K562 (cell line): ENCODE data around the gene PLCL2. TPM values are rescaled to one million over a fixed set of nuclear protein-coding genes. Genes with fewer than 3 reads are reported as not detected.

Experiments used
- ATAC-seq: fragments of 200-7000 bp; cut with Tn5 transposase; 3 replicates; pipeline ENCODE4 v1.9.1; 2020; ENCODE audit warnings: moderate library complexity
- BruUV-seq: library from RNA; stranded (reverse); fragments of 400-500 nt; replicated peaks from 2 replicates; lab custom pipeline; 2021; lab: Mats Ljungman, UMichigan
- CTCF ChIA-PET: fragments of 300-600 bp; formaldehyde crosslinking; extraction: SDS; loops from one replicate; lab custom pipeline; 2021; ENCODE audit warnings: low intra/inter-chr PET ratio; lab: Yijun Ruan, JAX
- POLR2A ChIA-PET: fragments of 300-600, 350-650 bp; sonication (Branson Sonifier 250); formaldehyde crosslinking; extraction: SDS; loops from one replicate; lab custom pipeline; 2021; ENCODE audit warnings: antibody characterized with exemption, inconsistent platforms; lab: Yijun Ruan, JAX
- DNase-seq, 4 experiments: peaks; one replicate each; pipeline versions ENCODE4 v3.0.0 to v3.0.0-alpha.2; 2011 to 2018; ENCODE audit warnings: low spot score in 3 of 4, mixed read lengths in 3 of 4; ENCODE audit errors: extremely low read depth in 1 of 4
- FAIRE-seq: peaks from 2 replicates; lab custom pipeline; 2011; peaks lifted over from hg19 to GRCh38; lab: Jason Lieb, UNC
- H2AFZ ChIP-seq: 2 replicates; pipeline ENCODE4 v1.6.0; 2011; ENCODE audit warnings: low read depth, low read length, control low read depth, inconsistent platforms
- H3K27ac ChIP-seq: fragments of 200-600 bp; 3 replicates; pipeline ENCODE4 v1.8.0; 2011; ENCODE audit warnings: low read depth, mild to moderate bottlenecking, control low read depth, inconsistent platforms, low read length, moderate library complexity, mixed read lengths; ENCODE audit errors: extremely low read depth
- H3K27me3 ChIP-seq, 2 experiments: fragments of 300-600 bp in 1 of 2; 2 replicates in 1 of 2; 3 replicates in 1 of 2; pipeline versions ENCODE4 v1.6.0 to v1.8.0; 2011; ENCODE audit warnings: inconsistent platforms in 2 of 2, low read length in 2 of 2, mild to moderate bottlenecking in 1 of 2, mixed read lengths in 1 of 2, moderate library complexity in 1 of 2; ENCODE audit not compliant: control insufficient read depth in 2 of 2, insufficient read depth in 2 of 2
- H3K36me3 ChIP-seq: fragments of 300-600 bp; 3 replicates; pipeline ENCODE4 v1.8.0; 2011; ENCODE audit warnings: mild to moderate bottlenecking, low read length, inconsistent platforms; ENCODE audit not compliant: control insufficient read depth, insufficient read depth
- H3K4me1 ChIP-seq, 2 experiments: fragments of 200-600 bp in 1 of 2; replicated peaks in 1 of 2; 2 replicates in 1 of 2; 3 replicates in 1 of 2; pipeline versions ENCODE4 v1.5.1 to v1.8.0; 2011; ENCODE audit warnings: inconsistent platforms in 2 of 2, low read length in 2 of 2, mild to moderate bottlenecking in 1 of 2, mixed read lengths in 1 of 2, moderate library complexity in 1 of 2; ENCODE audit not compliant: control insufficient read depth in 2 of 2, insufficient read depth in 2 of 2
- H3K4me2 ChIP-seq: 2 replicates; pipeline ENCODE4 v1.6.1; 2011; ENCODE audit warnings: low read length, control low read depth, inconsistent platforms, mixed read lengths; ENCODE audit not compliant: insufficient read depth
- H3K4me3 ChIP-seq: fragments of 200-600 bp; sonication (generic), shearing (Covaris generic); 2 replicates; pipeline ENCODE4 v1.5.1; 2016; ENCODE audit warnings: control low read depth, inconsistent platforms
- H3K79me2 ChIP-seq: fragments of 200-600 bp; 3 replicates; pipeline ENCODE4 v1.8.0; 2011; ENCODE audit warnings: low read length, inconsistent platforms; ENCODE audit not compliant: control insufficient read depth, insufficient read depth
- H3K9ac ChIP-seq, 2 experiments: 2 replicates each; pipeline versions ENCODE4 v1.6.0 to v1.6.1; 2011; ENCODE audit warnings: low read depth in 2 of 2, low read length in 2 of 2, control low read depth in 1 of 2, inconsistent platforms in 1 of 2, mild to moderate bottlenecking in 1 of 2, mixed read lengths in 1 of 2; ENCODE audit not compliant: insufficient read depth in 1 of 2
- H3K9me1 ChIP-seq: one replicate; pipeline ENCODE4 v1.6.0; 2011; ENCODE audit warnings: inconsistent platforms, mild to moderate bottlenecking, low read length, moderate library complexity; ENCODE audit not compliant: control insufficient read depth, insufficient read depth
- H3K9me3 ChIP-seq: replicated peaks from 2 replicates; pipeline ENCODE4 v1.5.1; 2011; ENCODE audit warnings: low read depth, low read length, inconsistent platforms; ENCODE audit not compliant: control insufficient read depth, insufficient read depth
- H4K20me1 ChIP-seq: replicated peaks from 2 replicates; pipeline ENCODE4 v1.6.1; 2011; ENCODE audit warnings: low read length, inconsistent platforms, mixed read lengths; ENCODE audit not compliant: control insufficient read depth, insufficient read depth
- ATF1 ChIP-seq, 2 experiments: fragments of 450-650 bp in 1 of 2; IDR thresholded peaks; 2 replicates each; pipeline ENCODE4 v1.6.1; 2016; ENCODE audit warnings: missing compliant biosample characterization in 1 of 2, missing genetic modification characterization in 1 of 2
- ATF2 ChIP-seq: sonication (generic); formaldehyde crosslinking; IDR thresholded peaks from 2 replicates; pipeline ENCODE4 v1.8.1; 2022; ENCODE audit warnings: missing genetic modification reagents
- ESRRA ChIP-seq: fragments of 450-650 bp; IDR thresholded peaks from 2 replicates; pipeline ENCODE4 v1.6.1; 2014; ENCODE audit warnings: low read depth, mild to moderate bottlenecking, moderate library complexity, borderline replicate concordance
- GTF2B ChIP-seq: IDR thresholded peaks from 2 replicates; pipeline ENCODE4 v1.6.1; 2011; ENCODE audit not compliant: insufficient read length; ENCODE audit errors: extremely low read depth
- HDGF ChIP-seq: fragments of 450-650 bp; IDR thresholded peaks from 2 replicates; pipeline ENCODE4 v1.6.1; 2016
- KDM2B ChIP-seq: fragments of 250-450 bp; sonication (Bioruptor Pico); IDR thresholded peaks from 2 replicates; pipeline ENCODE4 v1.8.0; 2021; ENCODE audit warnings: mild to moderate bottlenecking, moderate library complexity
- PHB ChIP-seq: fragments of 250-450 bp; sonication (Bioruptor Pico); IDR thresholded peaks from 2 replicates; pipeline ENCODE4 v1.5.0; 2021
- PHTF2 ChIP-seq: fragments of 250-450 bp; sonication (Bioruptor Pico); IDR thresholded peaks from 2 replicates; pipeline ENCODE4 v1.5.0; 2021; ENCODE audit warnings: mild to moderate bottlenecking
- SIX5 ChIP-seq, 2 experiments: IDR thresholded peaks; 2 replicates each; pipeline ENCODE4 v1.6.1; 2011; ENCODE audit warnings: low read length in 2 of 2, borderline replicate concordance in 1 of 2, low read depth in 1 of 2, mild to moderate bottlenecking in 1 of 2, moderate library complexity in 1 of 2; ENCODE audit not compliant: insufficient read depth in 1 of 2
- TAF15 ChIP-seq: fragments of 200-400 bp; formaldehyde crosslinking; IDR thresholded peaks from 2 replicates; pipeline ENCODE4 v1.6.1; 2017; ENCODE audit warnings: mild to moderate bottlenecking, low read depth, low read length, moderate library complexity
- ZKSCAN8 ChIP-seq: fragments of 200-800 bp; sonication (Bioruptor generic); IDR thresholded peaks from 2 replicates; pipeline ENCODE4 v1.6.1; 2016; ENCODE audit warnings: missing genetic modification characterization, missing compliant biosample characterization
- WGBS: fragments of 100-300 bp; shearing (Covaris generic); methylation state at CpG from one replicate; pipeline ENCODE4 v1.1.6; 2016; ENCODE audit warnings: low coverage, mixed read lengths; ENCODE audit not compliant: insufficient coverage; ENCODE audit errors: missing lambda C conversion rate; 5-methylcytosine and 5-hydroxymethylcytosine counted together
- in situ Hi-C: fragments of 300-500 bp; cut with MboI; formaldehyde crosslinking; loops from 4 replicates; pipeline ENCODE4 v1.15.0; 2018; ENCODE audit warnings: inconsistent platforms, mixed read lengths
- intact Hi-C: fragments of 100-400 bp; cut with micrococcal nuclease; formaldehyde crosslinking; loops from 2 replicates; pipeline ENCODE4 v1.14.2; 2022
- polyA plus RNA-seq, 8 experiments: library from polyadenylated mRNA; depleted of rRNA in 4 of 8; stranded (reverse) in 5 of 8; unstranded in 3 of 8; fragments of >200 nt; fragmentation: Nextera tagmentation in 2 of 8; fragmentation: Illumina TruSeq in 1 of 8; extraction: Ambion mirVana in 2 of 8; extraction: Trizol in 1 of 8; gene quantifications; 2 replicates each; pipeline versions ENCODE4 v1.2.1 to v1.2.3, GENCODE V29; 2011 to 2014; ENCODE audit warnings: inconsistent platforms in 1 of 8, missing spikeins in 1 of 8
- total RNA-seq, 7 experiments: library from RNA; depleted of rRNA in 6 of 7; stranded (reverse); fragments of >200 nt in 6 of 7; fragmentation: Illumina TruSeq in 2 of 7; extraction: Trizol in 2 of 7; gene quantifications; 2 replicates each; pipeline versions ENCODE4 v1.2.1 to v1.2.3, GENCODE V29; 2011 to 2021; ENCODE audit warnings: low replicate concordance in 1 of 7
- TF ChIP-seq, protein P1 (sequence below): sonication (generic); formaldehyde crosslinking; IDR thresholded peaks from 2 replicates; pipeline ENCODE4 v1.8.1; 2023; ENCODE audit warnings: mild to moderate bottlenecking, missing genetic modification reagents

PLCL2 gene
- total and polyA plus RNA-seq, 9 of the 15 experiments (the other 6 are each of a cell fraction or from before 2014, with no cell fraction given), result 0.03 to 0.18 (median 0.11) TPM; not detected in 2

DNA sequence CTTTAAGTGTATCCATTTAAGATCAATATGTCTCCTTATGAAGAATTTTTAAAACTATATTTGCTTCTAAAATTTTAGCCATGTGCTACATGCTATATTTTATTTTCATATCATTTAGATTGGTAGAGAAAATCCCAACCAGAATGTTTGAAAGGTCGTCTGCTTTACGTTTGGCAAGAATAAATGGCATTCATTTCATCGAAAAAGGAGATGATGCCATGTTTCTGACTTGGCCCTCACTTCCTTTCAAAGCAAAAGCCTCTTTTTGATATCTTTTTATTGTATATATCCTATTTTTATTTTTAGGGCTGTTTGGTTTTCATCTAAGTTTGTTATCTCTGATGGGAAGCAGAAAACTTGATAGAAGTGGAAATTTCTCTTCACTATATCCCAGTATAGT lies 176.2 kb downstream of the PLCL2 start:
- ChIA-PET CTCF (no interaction called here), POLR2A (interaction anchor here (0.6 kb wide), 1 partner anchor 14 kb away, joined by 3 read pairs; no protein-coding TSS in a partner anchor)
- H3K4me3 ChIP-seq, result no peak overlapping the region
- FAIRE-seq, result no peak
- H2AFZ ChIP-seq, result no peak overlapping the region
- H3K4me2 ChIP-seq, result no peak overlapping the region
- ATAC-seq, result no peak
- no peaks in the 10 kb centered on the region for H3K9me1 ChIP-seq
- H4K20me1 ChIP-seq, result no peaks in the 10 kb centered on the region
- no peaks in the 10 kb centered on the region; a peak in 2 of 5 replicates for H3K4me1 ChIP-seq
- in situ Hi-C loops (no loop called here), intact Hi-C loops (no loop called here)
- H3K79me2 ChIP-seq, result no peaks in the 10 kb centered on the region
- no peak overlapping the region for H3K27ac ChIP-seq
- no peak overlapping the region for H3K9ac ChIP-seq
- DNase-seq, result no peak
- H3K27me3 ChIP-seq, result no peaks in the 10 kb centered on the region
- H3K9me3 ChIP-seq, result no peaks in the 10 kb centered on the region
- WGBS, result 2% methylated on average over 3 of the region's 3 CpGs
- no peaks in the 10 kb centered on the region for H3K36me3 ChIP-seq
- BruUV-seq, result no TSS peak
- TF ChIP-seq GTF2B (no peak), HDGF (no peak), ATF2 (CRISPR knock-in tag) (no peak), PHTF2 (CRISPR knock-in tag) (no peak), PHB (CRISPR knock-in tag) (no peak), ZKSCAN8 (no peak), ATF1 (CRISPR knock-in tag; IDR thresholded peaks at IDR 0.05) (no peak), ATF1 (tag; IDR thresholded peaks at IDR 0.05) (no peak), KDM2B (CRISPR knock-in tag) (no peak), TAF15 (no peak), SIX5 (IDR thresholded peaks at IDR 0.05; ENCODE audit: borderline replicate concordance in 1 of 2, insufficient read depth in 1 of 2, low read depth in 1 of 2, low read length in 2 of 2) (no peak), ESRRA (no peak)
- TF ChIP-seq, protein P1, sequence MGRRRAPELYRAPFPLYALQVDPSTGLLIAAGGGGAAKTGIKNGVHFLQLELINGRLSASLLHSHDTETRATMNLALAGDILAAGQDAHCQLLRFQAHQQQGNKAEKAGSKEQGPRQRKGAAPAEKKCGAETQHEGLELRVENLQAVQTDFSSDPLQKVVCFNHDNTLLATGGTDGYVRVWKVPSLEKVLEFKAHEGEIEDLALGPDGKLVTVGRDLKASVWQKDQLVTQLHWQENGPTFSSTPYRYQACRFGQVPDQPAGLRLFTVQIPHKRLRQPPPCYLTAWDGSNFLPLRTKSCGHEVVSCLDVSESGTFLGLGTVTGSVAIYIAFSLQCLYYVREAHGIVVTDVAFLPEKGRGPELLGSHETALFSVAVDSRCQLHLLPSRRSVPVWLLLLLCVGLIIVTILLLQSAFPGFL, result no peak
